ENCODE data around the gene TMA7. TPM values are rescaled to one million over a fixed set of nuclear protein-coding genes. Genes with fewer than 3 reads are reported as not detected.
A peak's percentile ranks its signal among the peaks of the same experiment; 100 is the strongest.

TMA7 gene
- total and polyA plus RNA-seq, 9 of the 15 experiments (the other 6 are each of a cell fraction or from before 2014, with no cell fraction given) = 209 to 1,003 (median 486) TPM

GRCh38 chr3:48446425-48447193, 6.6 kb downstream of the TMA7 start, which contains the start of gene ATRIP (continued):
- TF ChIP-seq NFATC3 (IDR thresholded peaks at IDR 0.05) (no peak), TGIF2 (CRISPR knock-in tag; IDR thresholded peaks at IDR 0.05) (no peak; the same call in 1 of the 2 replicates), ZNF57 (CRISPR knock-in tag; IDR thresholded peaks at IDR 0.05) (no peak), ZBTB43 (CRISPR knock-in tag; IDR thresholded peaks at IDR 0.05) (no peak), KDM5B (IDR thresholded peaks at IDR 0.05; ENCODE audit: insufficient replicate concordance, low read depth, low read length) (peak; percentile 91), ELK1 (CRISPR knock-in tag; IDR thresholded peaks at IDR 0.05) (no peak), ZNF121 (CRISPR knock-in tag; conservative IDR thresholded peaks at IDR 0.05) (no peak), POLR2AphosphoS2 (IDR thresholded peaks at IDR 0.05; ENCODE audit: low read length) (no peak), EGR1 (conservative IDR thresholded peaks at IDR 0.05) (no peak), ZNF384 (IDR thresholded peaks at IDR 0.05; ENCODE audit: low read depth, low read length) (no peak), TAF15 (IDR thresholded peaks at IDR 0.05; ENCODE audit: low read depth, low read length) (no peak), ZFX (CRISPR knock-in tag; IDR thresholded peaks at IDR 0.05) (peak; percentile 88), GTF2E2 (tag; IDR thresholded peaks at IDR 0.05) (no peak), TBL1XR1 (IDR thresholded peaks at IDR 0.05; ENCODE audit: low read length in 2 of 2) (peak in 1 of 2 experiments; percentile 63; a peak in 1 of 4 replicates), RNF2 (IDR thresholded peaks at IDR 0.05) (no peak), ZBTB12 (CRISPR knock-in tag; IDR thresholded peaks at IDR 0.05) (peak; percentile 96), ATF4 (CRISPR knock-in tag; IDR thresholded peaks at IDR 0.05) (no peak), ZNF217 (CRISPR knock-in tag; IDR thresholded peaks at IDR 0.05) (no peak), ELF1 (tag; IDR thresholded peaks at IDR 0.05) (no peak), HNRNPK (IDR thresholded peaks at IDR 0.05; ENCODE audit: low read depth, low read length, poor library complexity, severe bottlenecking) (no peak), CXXC5 (CRISPR knock-in tag; IDR thresholded peaks at IDR 0.05) (peak; percentile 81), ZKSCAN3 (CRISPR knock-in tag; IDR thresholded peaks at IDR 0.05) (no peak), CBFA2T3 (IDR thresholded peaks at IDR 0.05) (no peak)

All from K562 (cell line).